ENCODE data around the gene MYO9B.

The MYO9B gene

DNA sequence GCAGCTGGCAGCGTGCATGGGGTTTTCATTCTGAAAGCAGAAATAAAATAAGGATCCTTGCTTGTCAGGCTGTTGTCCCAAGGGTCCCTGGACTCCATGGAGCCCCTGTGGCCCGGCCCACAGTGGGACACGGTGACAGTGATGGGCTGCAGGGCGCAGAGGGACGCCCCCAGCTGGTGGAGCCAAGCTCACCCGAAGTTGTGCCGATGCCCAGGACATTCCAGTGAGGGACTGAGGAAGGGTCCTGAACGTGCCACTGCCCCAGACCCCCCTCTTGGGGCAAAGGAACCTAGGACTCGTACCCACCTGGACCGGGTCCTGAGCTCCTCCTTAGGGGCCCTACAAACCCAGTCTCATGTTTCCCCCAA is 35.0 kb downstream of the MYO9B start:
- Mint-ChIP-seq H3K9me3 (no peaks in the 10 kb centered on the region), H3K27me3 (no peaks in the 10 kb centered on the region), H3K4me1 (ENCODE audit: low read depth) (peaks cover 64% of the 10 kb centered on the region), H3K4me3 (no peak overlapping the region), H3K27ac (no peak overlapping the region), H3K36me3 (ENCODE audit: low read depth) (peaks cover 34% of the 10 kb centered on the region)

DNA sequence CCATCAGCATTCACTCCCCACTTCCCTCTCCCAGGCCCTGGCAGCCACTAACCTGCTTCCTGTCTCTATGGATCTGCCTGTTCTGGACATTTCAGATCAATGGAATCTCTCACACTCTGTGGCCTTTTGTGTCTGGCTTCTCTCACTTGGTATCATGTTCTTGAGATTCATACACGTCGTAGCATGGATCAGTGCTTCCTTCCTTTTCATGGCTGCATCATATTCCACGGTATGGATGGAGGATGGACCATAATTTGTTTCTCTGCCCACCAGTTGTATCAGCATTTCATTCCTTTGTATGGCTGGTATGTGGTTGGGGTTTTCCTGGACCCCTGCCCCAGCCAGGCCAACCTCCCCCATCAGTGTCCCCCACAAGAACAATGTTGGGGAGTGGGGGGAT is 36.2 kb downstream of the MYO9B start:
- no peaks in the 10 kb centered on the region for H3K9me3 Mint-ChIP-seq
- H3K4me3 Mint-ChIP-seq: no peak overlapping the region
- H3K4me1 Mint-ChIP-seq (ENCODE audit: low read depth): peaks cover 56% of the 10 kb centered on the region
- H3K27me3 Mint-ChIP-seq: no peaks in the 10 kb centered on the region
- H3K36me3 Mint-ChIP-seq (ENCODE audit: low read depth): peaks cover 25% of the 10 kb centered on the region
- H3K27ac Mint-ChIP-seq: peak overlapping the region; percentile 38

DNA sequence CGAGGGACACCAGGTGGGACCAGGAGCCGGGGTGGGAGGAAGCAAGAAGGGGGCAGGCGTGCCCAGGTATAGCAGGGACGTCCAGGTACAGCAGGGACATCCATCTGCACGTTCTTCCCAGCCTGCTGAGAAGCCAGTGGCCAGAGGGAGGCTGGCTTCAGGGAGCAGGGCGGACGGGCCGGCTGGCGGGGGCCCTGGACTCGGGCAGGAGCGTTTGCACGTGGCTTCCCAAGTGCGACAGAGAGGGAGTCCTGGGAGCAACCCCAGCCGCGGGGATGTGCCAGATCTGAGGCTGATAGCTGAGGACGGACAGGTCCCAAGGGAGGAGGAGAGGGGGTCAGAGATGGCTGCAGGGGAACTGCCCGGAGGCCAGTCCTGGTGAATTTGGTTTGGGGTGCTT is 36.7 kb downstream of the MYO9B start:
- peaks cover 25% of the 10 kb centered on the region for H3K36me3 Mint-ChIP-seq (ENCODE audit: low read depth)
- H3K4me1 Mint-ChIP-seq (ENCODE audit: low read depth): peaks cover 58% of the 10 kb centered on the region
- no peaks in the 10 kb centered on the region for H3K9me3 Mint-ChIP-seq
- H3K27ac Mint-ChIP-seq: no peak overlapping the region
- no peaks in the 10 kb centered on the region for H3K27me3 Mint-ChIP-seq
- no peak overlapping the region for H3K4me3 Mint-ChIP-seq

DNA sequence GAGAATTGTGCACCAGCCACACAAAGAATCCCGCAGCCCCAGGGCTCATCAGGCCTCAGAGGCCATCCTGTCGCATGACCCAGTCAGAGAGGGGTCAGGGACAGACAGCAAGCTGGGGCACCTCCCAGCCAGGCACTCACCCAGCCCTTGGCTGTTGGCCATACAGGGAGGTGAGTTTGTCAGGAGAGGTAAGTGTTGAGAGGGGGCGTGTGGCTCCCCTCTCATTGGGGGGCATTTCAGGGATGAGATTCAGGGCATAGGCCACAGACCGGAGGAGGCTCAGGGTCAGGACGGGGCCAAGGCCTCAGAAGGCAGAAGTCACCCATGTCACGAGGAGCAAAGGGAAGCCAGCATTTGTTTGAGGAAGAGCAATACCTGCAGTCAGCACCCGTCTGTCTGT is 37.1 kb downstream of the MYO9B start:
- Mint-ChIP-seq H3K4me1 (ENCODE audit: low read depth) (peaks cover 53% of the 10 kb centered on the region), H3K9me3 (no peaks in the 10 kb centered on the region), H3K27ac (peak overlapping the region; percentile 58), H3K4me3 (no peak overlapping the region), H3K27me3 (no peaks in the 10 kb centered on the region), H3K36me3 (ENCODE audit: low read depth) (peaks cover 25% of the 10 kb centered on the region)

DNA sequence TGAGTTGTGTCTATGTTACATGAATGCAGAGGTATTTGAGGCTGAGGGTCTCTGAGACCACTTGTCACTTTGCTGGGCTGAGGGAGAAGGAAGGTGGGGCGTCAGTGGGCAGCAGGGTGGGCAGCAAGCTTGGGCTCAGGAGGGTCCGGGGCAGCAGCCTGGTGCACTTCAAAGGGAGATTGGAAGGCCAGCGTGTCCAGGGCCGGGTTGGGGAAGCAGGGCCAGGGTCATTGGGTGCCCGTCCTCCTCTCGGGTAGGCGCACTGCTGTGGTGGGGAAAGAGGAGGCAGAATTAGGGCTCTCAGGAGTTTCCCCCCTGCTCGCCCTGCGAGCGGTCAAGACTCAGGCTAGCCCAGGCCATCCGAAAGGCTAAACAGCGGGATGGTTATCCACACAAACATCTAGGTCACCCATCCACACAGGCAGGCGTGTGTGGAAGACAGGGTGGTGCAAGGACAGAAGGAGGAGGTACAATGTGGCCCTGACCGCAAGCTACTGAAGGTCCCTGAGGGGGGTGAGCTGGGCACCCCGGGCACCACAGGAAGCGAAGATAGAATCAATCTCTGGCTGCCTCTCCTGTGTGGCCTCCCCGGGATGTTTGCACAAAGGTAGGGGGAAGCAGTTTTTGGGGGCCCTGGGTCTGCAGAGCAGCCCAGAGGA is 37.7 kb downstream of the MYO9B start:
- Mint-ChIP-seq H3K27ac (no peak overlapping the region), H3K4me3 (no peak overlapping the region), H3K9me3 (no peaks in the 10 kb centered on the region), H3K4me1 (ENCODE audit: low read depth) (peaks cover 48% of the 10 kb centered on the region), H3K27me3 (no peaks in the 10 kb centered on the region), H3K36me3 (ENCODE audit: low read depth) (peaks cover 25% of the 10 kb centered on the region)

DNA sequence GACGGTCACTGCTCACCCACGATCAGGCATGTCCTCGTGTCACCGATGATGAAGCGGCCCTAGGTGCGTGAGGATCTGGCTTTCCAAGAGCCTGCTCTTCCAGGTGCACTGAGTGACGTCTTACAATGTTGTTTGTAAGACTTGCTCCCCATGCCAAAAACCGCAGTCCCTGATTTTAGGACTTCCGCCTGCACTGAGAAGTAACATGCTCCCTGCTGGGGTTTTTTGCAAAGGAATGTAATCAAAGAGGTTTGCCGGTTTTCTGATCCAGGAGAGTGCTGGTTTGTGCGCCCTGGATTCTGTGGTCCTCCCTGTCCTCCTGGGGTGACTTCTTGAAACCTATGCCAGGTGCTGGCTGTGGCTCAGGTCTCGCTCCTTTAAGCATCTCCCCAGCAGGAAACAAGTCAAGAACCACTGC is 38.8 kb downstream of the MYO9B start:
- peaks cover 38% of the 10 kb centered on the region for H3K4me1 Mint-ChIP-seq (ENCODE audit: low read depth)
- H3K4me3 Mint-ChIP-seq: no peak overlapping the region
- no peaks in the 10 kb centered on the region for H3K27me3 Mint-ChIP-seq
- no peaks in the 10 kb centered on the region for H3K9me3 Mint-ChIP-seq
- H3K36me3 Mint-ChIP-seq (ENCODE audit: low read depth): peaks cover 24% of the 10 kb centered on the region
- H3K27ac Mint-ChIP-seq: no peak overlapping the region

DNA sequence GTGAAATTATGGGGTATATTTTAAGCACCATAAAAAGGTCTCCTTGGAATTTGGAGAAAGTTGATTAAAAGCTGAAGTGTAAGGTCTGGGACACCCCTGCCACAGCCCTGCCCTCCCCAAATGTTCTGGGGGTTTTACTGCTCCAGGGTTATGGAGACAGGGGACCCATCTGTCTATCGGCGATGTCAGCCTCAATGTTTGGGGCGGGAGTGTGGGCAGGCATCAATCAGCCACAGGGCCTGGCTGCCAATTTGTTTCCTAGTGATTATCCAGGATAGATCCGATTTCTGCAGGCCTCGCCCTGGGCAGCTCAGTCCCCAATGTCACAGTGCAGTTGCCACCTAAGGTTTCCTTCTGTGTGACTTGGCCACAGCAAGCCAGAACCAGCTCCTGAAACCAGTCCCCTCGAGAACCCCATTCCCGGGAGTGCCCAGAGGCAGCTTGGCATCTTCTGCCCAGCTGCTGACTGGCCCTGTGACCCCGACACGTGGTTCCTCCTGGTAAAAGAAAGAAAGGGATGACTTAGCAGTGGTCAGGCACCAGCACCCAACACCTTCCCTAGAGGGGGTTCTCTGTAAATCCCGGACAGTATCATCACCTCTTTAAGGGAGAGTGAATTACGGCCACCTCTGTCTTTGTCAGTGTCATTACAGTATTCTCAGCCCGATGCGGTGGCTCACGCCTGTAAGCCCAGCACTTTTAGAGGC is 41.6 kb downstream of the MYO9B start:
- H3K9me3 Mint-ChIP-seq: no peaks in the 10 kb centered on the region
- no peak overlapping the region for H3K27ac Mint-ChIP-seq
- H3K4me1 Mint-ChIP-seq (ENCODE audit: low read depth): peaks cover 24% of the 10 kb centered on the region
- H3K27me3 Mint-ChIP-seq: no peaks in the 10 kb centered on the region
- H3K36me3 Mint-ChIP-seq (ENCODE audit: low read depth): peaks cover 19% of the 10 kb centered on the region
- H3K4me3 Mint-ChIP-seq: no peak overlapping the region

DNA sequence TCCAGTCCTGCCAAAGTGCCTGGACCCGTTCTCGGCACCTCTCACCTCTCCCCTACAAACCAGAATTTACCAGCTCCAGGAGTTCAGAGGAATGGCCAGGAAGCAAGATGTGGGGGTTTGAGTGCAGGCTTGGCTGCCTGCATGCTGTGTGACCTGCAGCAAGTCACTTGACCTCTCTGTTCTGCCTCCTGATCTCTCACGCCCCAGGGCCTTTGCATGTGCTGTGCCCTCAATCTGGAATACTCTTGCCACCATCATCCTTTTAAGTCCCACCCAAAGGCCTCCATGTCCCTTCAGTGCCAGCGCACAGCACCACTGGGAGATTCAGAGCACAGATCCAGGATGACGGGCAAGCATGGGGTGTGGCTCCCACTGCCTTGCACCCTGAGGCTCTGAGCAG is 43.4 kb downstream of the MYO9B start:
- Mint-ChIP-seq H3K9me3 (no peaks in the 10 kb centered on the region), H3K4me1 (ENCODE audit: low read depth) (peaks cover 16% of the 10 kb centered on the region), H3K27ac (no peak overlapping the region), H3K27me3 (no peaks in the 10 kb centered on the region), H3K36me3 (ENCODE audit: low read depth) (peaks cover 17% of the 10 kb centered on the region), H3K4me3 (no peak overlapping the region)

DNA sequence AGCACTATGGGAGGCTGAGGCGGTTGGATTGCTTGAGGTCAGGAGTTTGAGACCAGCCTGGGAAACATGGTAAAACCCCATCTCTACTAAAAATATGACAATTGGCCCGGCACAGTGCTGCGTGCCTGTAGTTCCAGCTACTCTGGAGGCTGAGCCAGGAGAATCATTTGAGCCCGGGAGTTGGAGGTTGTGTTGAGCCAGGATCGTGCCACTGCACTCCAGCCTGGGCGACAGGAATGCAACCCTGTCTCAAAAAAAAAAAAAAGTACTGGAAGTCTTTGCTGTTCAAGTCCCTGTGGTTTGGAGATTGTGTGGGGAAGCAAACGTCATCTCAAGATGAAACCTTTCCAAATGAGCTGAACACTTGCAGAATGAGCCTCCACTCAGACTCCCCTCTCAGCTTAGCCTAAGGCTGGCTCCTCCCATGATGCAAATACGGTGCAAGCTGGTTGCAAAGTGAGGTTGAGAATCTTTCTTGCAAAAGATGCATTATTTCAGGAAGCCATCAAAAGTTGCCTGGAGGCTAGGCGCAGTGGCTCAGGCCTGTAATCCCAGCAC is 46.2 kb downstream of the MYO9B start:
- peaks cover 11% of the 10 kb centered on the region for H3K36me3 Mint-ChIP-seq (ENCODE audit: low read depth)
- peaks cover 40% of the 10 kb centered on the region for H3K4me1 Mint-ChIP-seq (ENCODE audit: low read depth)
- H3K27ac Mint-ChIP-seq: peak overlapping the region; percentile 21
- no peaks in the 10 kb centered on the region for H3K27me3 Mint-ChIP-seq
- no peak overlapping the region for H3K4me3 Mint-ChIP-seq
- H3K9me3 Mint-ChIP-seq: no peaks in the 10 kb centered on the region

DNA sequence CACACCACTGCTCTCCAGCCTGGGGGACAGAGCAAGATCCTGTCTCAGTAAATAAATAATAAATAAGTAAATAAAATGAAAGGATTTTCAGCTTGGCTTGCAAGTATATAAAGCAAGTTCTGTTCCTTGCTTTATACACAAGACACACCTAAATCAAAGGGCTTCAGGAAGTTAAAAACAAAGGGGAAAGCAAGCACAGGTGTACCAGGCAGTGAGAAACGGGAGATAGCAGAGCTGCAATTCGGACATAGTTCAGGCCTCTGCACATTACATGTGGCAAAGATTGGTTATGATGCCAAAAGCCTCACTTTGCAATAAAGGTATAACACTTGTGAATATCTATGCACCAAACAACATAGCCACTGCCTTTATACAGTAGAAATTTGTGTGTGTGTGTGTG is 47.5 kb downstream of the MYO9B start:
- H3K27me3 Mint-ChIP-seq: no peaks in the 10 kb centered on the region
- no peak overlapping the region for H3K27ac Mint-ChIP-seq
- H3K4me1 Mint-ChIP-seq (ENCODE audit: low read depth): peaks cover 48% of the 10 kb centered on the region
- no peak overlapping the region for H3K4me3 Mint-ChIP-seq
- H3K36me3 Mint-ChIP-seq (ENCODE audit: low read depth): peaks cover 11% of the 10 kb centered on the region
- no peaks in the 10 kb centered on the region for H3K9me3 Mint-ChIP-seq

DNA sequence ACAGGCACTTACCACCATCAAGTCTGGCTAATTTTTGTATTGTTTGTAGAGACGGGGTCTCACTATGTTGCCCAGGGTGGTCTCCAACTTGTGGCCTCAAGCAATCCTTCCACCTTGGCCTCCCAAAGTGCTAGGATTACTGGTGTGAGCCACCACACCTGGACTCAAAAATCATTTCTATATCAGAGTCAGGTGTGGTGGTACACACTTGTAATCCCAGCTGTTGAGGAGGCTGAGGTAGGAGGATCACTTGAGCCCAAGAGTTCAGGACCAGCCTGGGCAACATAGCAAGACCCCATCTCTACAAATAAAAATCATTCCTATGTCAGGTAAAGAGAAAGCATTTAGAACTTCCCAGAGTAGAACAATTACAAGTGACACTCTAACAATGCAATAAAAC is 48.4 kb downstream of the MYO9B start:
- Mint-ChIP-seq H3K27me3 (no peaks in the 10 kb centered on the region), H3K36me3 (ENCODE audit: low read depth) (peaks cover 11% of the 10 kb centered on the region), H3K27ac (no peak overlapping the region), H3K4me1 (ENCODE audit: low read depth) (peaks cover 52% of the 10 kb centered on the region), H3K9me3 (no peaks in the 10 kb centered on the region), H3K4me3 (no peak overlapping the region)

DNA sequence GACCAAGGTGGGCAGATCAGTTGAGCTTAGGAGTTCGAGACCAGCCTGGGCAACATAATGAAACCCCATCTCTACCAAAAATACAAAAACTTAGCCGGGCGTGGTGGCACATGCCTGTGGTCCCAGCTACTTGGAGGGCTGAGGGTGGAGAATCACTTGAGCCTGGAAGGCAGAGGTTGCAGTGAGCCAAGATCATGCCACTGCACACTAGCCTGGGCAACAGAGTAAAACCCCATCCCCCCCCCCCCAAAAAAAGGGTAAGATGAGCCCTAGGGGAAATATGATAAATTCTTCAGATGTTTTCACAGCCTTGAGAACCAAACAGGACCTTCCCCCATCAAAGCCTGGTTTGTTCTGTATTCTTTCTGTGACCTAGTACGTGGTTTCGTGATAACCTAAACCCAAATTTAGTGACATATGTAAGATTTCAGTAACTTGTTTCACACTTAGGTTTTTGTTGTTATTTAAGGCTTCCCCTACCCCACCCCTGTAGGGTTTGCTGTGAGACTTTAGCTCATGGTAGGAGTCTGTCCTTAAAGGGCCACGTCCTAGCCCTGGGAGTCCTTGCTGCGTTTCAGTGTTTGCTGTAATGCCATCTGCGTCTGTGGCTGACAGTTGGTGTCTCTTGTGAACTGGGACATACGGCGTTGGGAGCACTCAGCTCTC is 49.6 kb downstream of the MYO9B start:
- Mint-ChIP-seq H3K27me3 (no peaks in the 10 kb centered on the region), H3K9me3 (no peaks in the 10 kb centered on the region), H3K4me1 (ENCODE audit: low read depth) (peaks cover 52% of the 10 kb centered on the region), H3K27ac (peak overlapping the region; percentile 99), H3K4me3 (peak overlapping the region; percentile 84), H3K36me3 (ENCODE audit: low read depth) (peaks cover 16% of the 10 kb centered on the region)

DNA sequence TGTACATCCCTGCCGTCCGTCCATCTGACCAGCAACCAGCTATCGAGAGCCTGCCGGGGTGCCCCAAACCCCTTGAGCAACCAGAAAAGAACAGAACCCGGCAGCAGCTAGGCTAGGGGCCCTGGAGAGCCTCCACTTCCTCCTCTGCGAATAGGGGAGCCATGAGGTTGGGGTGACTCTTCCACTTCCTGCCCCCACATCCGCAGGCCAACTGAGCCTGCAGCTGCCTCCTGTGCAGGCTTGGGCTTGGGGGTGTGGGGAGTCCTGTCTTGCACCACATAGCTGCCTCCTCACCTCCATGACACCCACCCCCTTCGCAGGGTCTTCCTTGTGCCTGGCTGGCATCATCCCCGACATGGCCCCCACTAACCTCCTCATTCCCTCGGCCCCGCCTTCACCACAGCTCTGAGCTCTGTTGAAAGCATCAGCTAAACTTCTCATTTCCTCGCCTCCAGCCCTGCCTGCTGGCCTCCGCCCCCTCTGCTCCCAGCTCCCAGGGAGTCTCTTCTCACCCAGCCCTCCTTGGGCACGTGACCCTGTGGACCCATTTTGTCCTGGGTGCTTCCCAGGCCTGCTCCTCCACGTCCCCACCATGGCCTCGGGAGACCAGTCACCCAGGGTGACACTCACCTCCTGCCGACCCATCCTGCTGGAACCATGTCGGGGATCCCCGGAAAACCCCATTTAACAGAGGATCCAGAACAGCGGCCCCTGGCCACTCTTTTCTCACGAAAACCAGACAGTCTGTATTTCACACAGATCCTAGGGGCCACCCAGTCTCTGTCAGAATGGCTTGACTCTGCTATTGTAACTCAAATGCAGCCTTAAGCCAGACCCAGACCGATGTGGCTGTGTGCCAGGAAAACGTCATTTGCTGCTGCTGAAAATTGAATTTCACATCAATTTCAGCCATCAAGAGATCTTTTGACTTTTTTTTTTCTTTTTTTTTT is 50.4 kb downstream of the MYO9B start:
- Mint-ChIP-seq H3K9me3 (no peaks in the 10 kb centered on the region), H3K4me1 (ENCODE audit: low read depth) (peaks cover 53% of the 10 kb centered on the region), H3K27ac (peak overlapping the region; percentile 99), H3K4me3 (peak overlapping the region; percentile 84), H3K36me3 (ENCODE audit: low read depth) (peaks cover 16% of the 10 kb centered on the region), H3K27me3 (no peaks in the 10 kb centered on the region)

DNA sequence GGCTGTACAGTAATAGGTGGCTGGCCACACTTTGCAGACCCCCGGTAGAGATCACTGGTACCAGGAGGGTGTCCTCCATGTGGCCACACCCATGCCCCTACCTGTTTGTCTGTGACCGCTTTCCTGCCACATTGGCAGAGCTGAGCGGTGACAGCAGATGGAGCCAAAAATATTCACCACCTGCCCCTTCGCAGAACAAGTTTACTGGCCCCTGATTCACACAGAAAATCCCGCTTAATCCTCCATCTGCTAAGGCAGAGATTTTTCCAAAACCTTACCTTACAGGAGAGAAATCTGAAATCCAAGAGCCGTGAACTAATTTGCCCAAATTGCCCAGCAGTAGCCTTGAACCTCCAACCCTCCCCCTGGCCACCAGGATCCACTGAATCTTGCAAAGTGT is 52.1 kb downstream of the MYO9B start:
- H3K4me1 Mint-ChIP-seq (ENCODE audit: low read depth): peaks cover 48% of the 10 kb centered on the region
- no peak overlapping the region for H3K4me3 Mint-ChIP-seq
- H3K9me3 Mint-ChIP-seq: no peaks in the 10 kb centered on the region
- peak overlapping the region; percentile 67 for H3K27ac Mint-ChIP-seq
- H3K36me3 Mint-ChIP-seq (ENCODE audit: low read depth): peaks cover 11% of the 10 kb centered on the region
- H3K27me3 Mint-ChIP-seq: no peaks in the 10 kb centered on the region
